Stomach (tissue), 9 donors: Measurements from ENCODE around the gene FCN2. TPM values are rescaled to one million over a fixed set of nuclear protein-coding genes. Genes with fewer than 3 reads are reported as not detected.

ENCODE experiments used
- DNase-seq, 2 donors: peaks; one replicate each; pipeline versions ENCODE4 v3.0.0 to v3.0.0-alpha.2; 2013 to 2019
- H3K27ac ChIP-seq, 5 donors: fragments of 200-600 bp in 4 of 5; sonication (generic) in 4 of 5; one replicate each; pipeline ENCODE4 v1.5.1; 2013 to 2019; ENCODE audit warnings: mild to moderate bottlenecking in 1 of 5, moderate library complexity in 1 of 5
- H3K27me3 ChIP-seq, 3 donors: fragments of 200-600 bp; sonication (generic); one replicate each; pipeline ENCODE4 v1.5.1; 2017 to 2019; ENCODE audit warnings: mixed run types in 1 of 3
- H3K36me3 ChIP-seq, 4 donors: fragments of 200-600 bp; sonication (generic); 1 replicate in 3 of 4; 2 replicates in 1 of 4; pipeline ENCODE4 v1.5.1; 2016 to 2019
- H3K4me1 ChIP-seq, 4 donors: fragments of 200-600 bp; sonication (generic); one replicate each; pipeline ENCODE4 v1.5.1; 2016 to 2019
- H3K4me3 ChIP-seq, 4 donors: fragments of 200-600 bp; sonication (generic) in 3 of 4; one replicate each; pipeline ENCODE4 v1.5.1; 2016 to 2019; ENCODE audit warnings: mild to moderate bottlenecking in 1 of 4
- H3K9me3 ChIP-seq, 4 donors: fragments of 200-600 bp; sonication (generic); one replicate each; pipeline ENCODE4 v1.5.1; 2016 to 2019
- CTCF ChIP-seq, 7 experiments: fragments of 450-650 bp in 4 of 7; fragments of 200-600 bp in 3 of 7; sonication (generic) in 3 of 7; IDR thresholded peaks; one replicate each; pipeline ENCODE4 v1.5.1; 2016 to 2019; ENCODE audit warnings: antibody characterized with exemption in 7 of 7, control low read depth in 2 of 7, mild to moderate bottlenecking in 1 of 7
- EP300 ChIP-seq: sonication (generic); formaldehyde crosslinking; IDR thresholded peaks from one replicate; pipeline ENCODE4 v1.6.1; 2017; ENCODE audit warnings: antibody characterized with exemption
- POLR2A ChIP-seq, 4 donors: fragments of 450-650 bp; IDR thresholded peaks; one replicate each; pipeline ENCODE4 v1.6.1; 2016; ENCODE audit warnings: antibody characterized with exemption in 4 of 4, control low read depth in 2 of 4, mild to moderate bottlenecking in 1 of 4, moderate library complexity in 1 of 4
- POLR2AphosphoS5 ChIP-seq, 3 donors: sonication (generic); formaldehyde crosslinking; IDR thresholded peaks; one replicate each; pipeline ENCODE4 v1.6.1; 2016; ENCODE audit warnings: antibody characterized with exemption in 3 of 3
- WGBS, 5 donors: extraction: QIAGEN DNeasy Blood & Tissue Kit in 3 of 5; methylation state at CpG; one replicate each; pipeline versions ENCODE4 v1.1.5 to v1.1.7; 2013 to 2018; 5-methylcytosine and 5-hydroxymethylcytosine counted together
- intact Hi-C: fragments of 100-400 bp; cut with DNase I; formaldehyde crosslinking; loops from one replicate; pipeline ENCODE4 v1.15.1; 2023; ENCODE audit warnings: low total_unique reads
- polyA plus RNA-seq, 3 donors: library from polyadenylated mRNA; stranded (reverse); fragments of 200-250 nt; gene quantifications; one replicate each; pipeline ENCODE4 v1.2.3, GENCODE V29; 2013
- small RNA-seq, 4 donors: library from RNA; depleted of rRNA; stranded (forward); fragments of <200 nt; gene quantifications; one replicate each; pipeline ENCODE3, GENCODE V24; 2016
- total RNA-seq, 5 donors: library from RNA; depleted of rRNA; stranded (reverse); fragments of >200 nt; gene quantifications; one replicate each; pipeline versions ENCODE4 v1.1.0 to v1.2.3, GENCODE V29; 2014 to 2016
- donor health status: healthy with polysubstance abuse.
- donor health status: Bipolar disorder and iron deficiency.
- donor health status: healthy.

Gene FCN2
- total and polyA plus RNA-seq, 8 donors: 0.13 TPM; not detected in 7

GRCh38 chr9:134933076-134933659, 52.6 kb downstream of the FCN2 start:
- H3K27me3 ChIP-seq: peaks cover 0 to 91% (median 17%) of the 10 kb centered on the region in 3 donors
- no peak overlapping the region for H3K4me3 ChIP-seq
- H3K27ac ChIP-seq: no peak overlapping the region
- intact Hi-C loops: no loop called here
- 77 to 88% (median 82%) methylated on average over 7 to 10 of the region's 10 CpGs for WGBS, 5 donors
- no peaks in the 10 kb centered on the region for H3K9me3 ChIP-seq
- H3K36me3 ChIP-seq: no peaks in the 10 kb centered on the region
- H3K4me1 ChIP-seq: peaks cover 0 to 32% (median 0%) of the 10 kb centered on the region in 4 donors
- no peak for DNase-seq
- TF ChIP-seq EP300: no peak
- no peak for TF ChIP-seq POLR2AphosphoS5 (IDR thresholded peaks at IDR 0.05)
- TF ChIP-seq POLR2A (IDR thresholded peaks at IDR 0.05): no peak
- TF ChIP-seq CTCF (IDR thresholded peaks at IDR 0.05): no peak

- 54 to 64% (median 61%) methylated on average over 15 to 17 of the region's 17 CpGs for WGBS, 5 donors
- H3K9me3 ChIP-seq: no peaks in the 10 kb centered on the region
- peaks cover 0 to 27% (median 0%) of the 10 kb centered on the region in 4 donors for H3K4me1 ChIP-seq
- TF ChIP-seq POLR2AphosphoS5 (IDR thresholded peaks at IDR 0.05) (no peak), CTCF (IDR thresholded peaks at IDR 0.05) (no peak), EP300 (no peak), POLR2A (IDR thresholded peaks at IDR 0.05) (no peak)
- no peak overlapping the region for H3K4me3 ChIP-seq
- no peaks in the 10 kb centered on the region for H3K36me3 ChIP-seq
- intact Hi-C loops: no loop called here
- H3K27ac ChIP-seq: no peak overlapping the region
- peaks cover 0 to 95% (median 26%) of the 10 kb centered on the region in 3 donors for H3K27me3 ChIP-seq
- no peak for DNase-seq
Observed at GRCh38 chr9:134935056-134935640, 54.5 kb downstream of the FCN2 start.

- Histone ChIP-seq H3K36me3 (no peaks in the 10 kb centered on the region), H3K9me3 (no peaks in the 10 kb centered on the region), H3K27ac (no peak overlapping the region), H3K4me3 (no peak overlapping the region), H3K27me3 (peaks cover 0 to 97% (median 32%) of the 10 kb centered on the region in 3 donors), H3K4me1 (peaks cover 0 to 27% (median 0%) of the 10 kb centered on the region in 4 donors)
- intact Hi-C loops: no loop called here
- 71 to 83% (median 76%) methylated on average over 27 of the region's 27 CpGs for WGBS, 5 donors
- TF ChIP-seq POLR2A (IDR thresholded peaks at IDR 0.05): no peak
- no peak for DNase-seq
Observed at GRCh38 chr9:134935701-134936345, 55.2 kb downstream of the FCN2 start.

GRCh38 chr9:134936346-134937163, 55.9 kb downstream of the FCN2 start:
- TF ChIP-seq POLR2A (IDR thresholded peaks at IDR 0.05): no peak
- intact Hi-C loops: no loop called here
- no peaks in the 10 kb centered on the region for H3K36me3 ChIP-seq
- peaks cover 0 to 98% (median 33%) of the 10 kb centered on the region in 3 donors for H3K27me3 ChIP-seq
- H3K4me3 ChIP-seq: no peak overlapping the region
- peaks cover 0 to 27% (median 0%) of the 10 kb centered on the region in 4 donors for H3K4me1 ChIP-seq
- H3K27ac ChIP-seq: no peak overlapping the region
- WGBS, 5 donors: 71 to 79% (median 74%) methylated on average over 13 of the region's 13 CpGs
- no peaks in the 10 kb centered on the region for H3K9me3 ChIP-seq
- DNase-seq: no peak

Small RNAs within 50 kb of the gene (small RNA-seq; reads per million reads assigned to genes)
- 0 reads per million in 4 donors for gene AL603650.1
- gene MIR3689A: 0 reads per million in 4 donors
- 0 reads per million in 4 donors for gene MIR3689B
- 0 reads per million in 4 donors for gene MIR3689C
- 0 reads per million in 4 donors for gene MIR3689D1
- gene MIR3689D2: 0 reads per million in 4 donors
- gene MIR3689E: 0 reads per million in 4 donors
- 0 reads per million in 4 donors for gene MIR3689F

Other genes with a start within 250 kb of the FCN2 start
- gene COL5A1, start 239.0 kb upstream of the FCN2 start, total RNA-seq: 100 to 1,000 TPM in 2 of 5 donors, 10 to 100 TPM in 3; 17.5 to 205 (median 48.2) TPM
- gene COL5A1, start 239.0 kb upstream of the FCN2 start, polyA plus RNA-seq: 10 to 100 TPM in 2 of 3 donors, 1 to 10 TPM in 1; 7.3 to 17.4 (median 17.3) TPM
- gene FCN1, start 37.1 kb downstream of the FCN2 start, total RNA-seq: 1 to 10 TPM in 1 of 5 donors, not detected in 4; 2.8 TPM
- 1 to 10 TPM in 2 of 3 donors, under 1 TPM in 1; 0.38 to 2.1 (median 1.2) TPM for gene FCN1, start 37.1 kb downstream of the FCN2 start, polyA plus RNA-seq
- 10 to 100 TPM in 2 of 5 donors, 1 to 10 TPM in 1, under 1 TPM in 1, not detected in 1; 0.29 to 58.3 (median 8.1) TPM for gene OLFM1, start 206.9 kb downstream of the FCN2 start, total RNA-seq
- 10 to 100 TPM in 2 of 3 donors, 1 to 10 TPM in 1; 4.4 to 10.8 (median 10.5) TPM for gene OLFM1, start 206.9 kb downstream of the FCN2 start, polyA plus RNA-seq